Measurements from ENCODE around the gene PDE2A.

DNA sequence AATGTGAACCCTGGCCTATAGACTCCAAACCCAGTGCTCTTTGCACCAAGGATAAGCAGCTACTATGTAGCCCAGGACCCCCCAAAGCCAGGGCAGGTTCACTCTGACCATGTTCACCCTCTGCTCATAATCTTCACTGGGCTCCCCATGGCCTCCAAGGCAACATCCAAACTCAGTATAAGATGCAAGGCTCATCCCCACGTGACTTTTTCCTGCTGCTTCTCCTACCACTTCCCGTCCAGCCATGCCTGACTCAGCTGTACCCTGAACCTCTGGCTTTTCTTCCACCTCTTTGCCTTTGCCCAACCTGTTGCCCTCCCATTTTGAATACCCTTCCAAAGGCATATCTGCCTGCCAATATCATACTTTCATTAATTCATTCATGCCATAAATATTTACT, 27.8 kb downstream of the PDE2A start:
- TF ChIP-seq, protein P1, sequence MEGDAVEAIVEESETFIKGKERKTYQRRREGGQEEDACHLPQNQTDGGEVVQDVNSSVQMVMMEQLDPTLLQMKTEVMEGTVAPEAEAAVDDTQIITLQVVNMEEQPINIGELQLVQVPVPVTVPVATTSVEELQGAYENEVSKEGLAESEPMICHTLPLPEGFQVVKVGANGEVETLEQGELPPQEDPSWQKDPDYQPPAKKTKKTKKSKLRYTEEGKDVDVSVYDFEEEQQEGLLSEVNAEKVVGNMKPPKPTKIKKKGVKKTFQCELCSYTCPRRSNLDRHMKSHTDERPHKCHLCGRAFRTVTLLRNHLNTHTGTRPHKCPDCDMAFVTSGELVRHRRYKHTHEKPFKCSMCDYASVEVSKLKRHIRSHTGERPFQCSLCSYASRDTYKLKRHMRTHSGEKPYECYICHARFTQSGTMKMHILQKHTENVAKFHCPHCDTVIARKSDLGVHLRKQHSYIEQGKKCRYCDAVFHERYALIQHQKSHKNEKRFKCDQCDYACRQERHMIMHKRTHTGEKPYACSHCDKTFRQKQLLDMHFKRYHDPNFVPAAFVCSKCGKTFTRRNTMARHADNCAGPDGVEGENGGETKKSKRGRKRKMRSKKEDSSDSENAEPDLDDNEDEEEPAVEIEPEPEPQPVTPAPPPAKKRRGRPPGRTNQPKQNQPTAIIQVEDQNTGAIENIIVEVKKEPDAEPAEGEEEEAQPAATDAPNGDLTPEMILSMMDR (IDR thresholded peaks at IDR 0.05), result no peak
- TF ChIP-seq POLR2AphosphoS5 (IDR thresholded peaks at IDR 0.05; ENCODE audit: low read depth, low read length) (no peak), TCF7L2 (IDR thresholded peaks at IDR 0.05; ENCODE audit: low read depth, low read length) (no peak), SIN3A (IDR thresholded peaks at IDR 0.05; ENCODE audit: borderline replicate concordance, insufficient read depth, low read depth, low read length) (no peak)
- TF ChIP-seq, protein P2, sequence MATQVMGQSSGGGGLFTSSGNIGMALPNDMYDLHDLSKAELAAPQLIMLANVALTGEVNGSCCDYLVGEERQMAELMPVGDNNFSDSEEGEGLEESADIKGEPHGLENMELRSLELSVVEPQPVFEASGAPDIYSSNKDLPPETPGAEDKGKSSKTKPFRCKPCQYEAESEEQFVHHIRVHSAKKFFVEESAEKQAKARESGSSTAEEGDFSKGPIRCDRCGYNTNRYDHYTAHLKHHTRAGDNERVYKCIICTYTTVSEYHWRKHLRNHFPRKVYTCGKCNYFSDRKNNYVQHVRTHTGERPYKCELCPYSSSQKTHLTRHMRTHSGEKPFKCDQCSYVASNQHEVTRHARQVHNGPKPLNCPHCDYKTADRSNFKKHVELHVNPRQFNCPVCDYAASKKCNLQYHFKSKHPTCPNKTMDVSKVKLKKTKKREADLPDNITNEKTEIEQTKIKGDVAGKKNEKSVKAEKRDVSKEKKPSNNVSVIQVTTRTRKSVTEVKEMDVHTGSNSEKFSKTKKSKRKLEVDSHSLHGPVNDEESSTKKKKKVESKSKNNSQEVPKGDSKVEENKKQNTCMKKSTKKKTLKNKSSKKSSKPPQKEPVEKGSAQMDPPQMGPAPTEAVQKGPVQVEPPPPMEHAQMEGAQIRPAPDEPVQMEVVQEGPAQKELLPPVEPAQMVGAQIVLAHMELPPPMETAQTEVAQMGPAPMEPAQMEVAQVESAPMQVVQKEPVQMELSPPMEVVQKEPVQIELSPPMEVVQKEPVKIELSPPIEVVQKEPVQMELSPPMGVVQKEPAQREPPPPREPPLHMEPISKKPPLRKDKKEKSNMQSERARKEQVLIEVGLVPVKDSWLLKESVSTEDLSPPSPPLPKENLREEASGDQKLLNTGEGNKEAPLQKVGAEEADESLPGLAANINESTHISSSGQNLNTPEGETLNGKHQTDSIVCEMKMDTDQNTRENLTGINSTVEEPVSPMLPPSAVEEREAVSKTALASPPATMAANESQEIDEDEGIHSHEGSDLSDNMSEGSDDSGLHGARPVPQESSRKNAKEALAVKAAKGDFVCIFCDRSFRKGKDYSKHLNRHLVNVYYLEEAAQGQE (IDR thresholded peaks at IDR 0.05; ENCODE audit: insufficient read depth in 1 of 2, low read depth in 2 of 2, low read length in 1 of 2), result no peak

Data from Panc1 (cell line).